Left ventricle myocardium inferior (tissue), 1 donor: ENCODE measurements around the gene TCEA3. TPM values are rescaled to one million over a fixed set of nuclear protein-coding genes. Genes with fewer than 3 reads are reported as not detected.

Source experiments
- DNase-seq: peaks from one replicate; pipeline ENCODE4 v3.0.0-alpha.2; 2020
- H3K27ac ChIP-seq: fragments of 200-600 bp; replicated peaks from 2 replicates; pipeline ENCODE4 v1.8.0; 2021
- H3K27me3 ChIP-seq: fragments of 200-600 bp; 2 replicates; pipeline ENCODE4 v1.8.0; 2021; ENCODE audit warnings: low read depth
- H3K36me3 ChIP-seq: fragments of 200-600 bp; 2 replicates; pipeline ENCODE4 v1.8.0; 2021
- H3K4me1 ChIP-seq: fragments of 200-600 bp; 2 replicates; pipeline ENCODE4 v1.8.0; 2021
- H3K4me3 ChIP-seq: fragments of 200-600 bp; 2 replicates; pipeline ENCODE4 v1.8.0; 2021; ENCODE audit warnings: mild to moderate bottlenecking, moderate library complexity
- H3K9me3 ChIP-seq: fragments of 200-600 bp; replicated peaks from 2 replicates; pipeline ENCODE4 v1.8.0; 2021
- CTCF ChIP-seq: fragments of 200-600 bp; IDR thresholded peaks from 2 replicates; pipeline ENCODE4 v1.8.0; 2021; ENCODE audit warnings: antibody characterized with exemption, mild to moderate bottlenecking, borderline replicate concordance
- intact Hi-C: fragments of 100-400 bp; cut with micrococcal nuclease; formaldehyde crosslinking; loops from one replicate; pipeline ENCODE4 v1.11.0; 2022
- total RNA-seq: library from RNA; stranded (reverse); fragmentation: NEBNext Ultra II Directional; extraction: Animal tissue kit (Norgen Biotek cat#: 25700); gene quantifications from one replicate; pipeline ENCODE4 v1.2.1, GENCODE V29; 2021
- donor health status: DM: no; HTN: yes; CAD: no; lungs with severe emphysema.

TCEA3 gene
- total RNA-seq, 1 donor from 2014 or later, result 78.6 TPM

- TF ChIP-seq CTCF, result no peak
- peaks cover 68% of the 10 kb centered on the region for H3K4me1 ChIP-seq
- intact Hi-C loops, result loop anchor here (10.0 kb wide), 1 partner anchor 61 kb away; no protein-coding TSS in a partner anchor
- no peaks in the 10 kb centered on the region for H3K36me3 ChIP-seq
- H3K27me3 ChIP-seq, result no peaks in the 10 kb centered on the region
- DNase-seq, result no peak
- H3K9me3 ChIP-seq, result no peaks in the 10 kb centered on the region
- H3K27ac ChIP-seq, result peak overlapping the region; percentile 97
- H3K4me3 ChIP-seq, result peak overlapping the region; percentile 96
Measured at GRCh38 chr1:23343221-23344110, 81.1 kb downstream of the TCEA3 start.

GRCh38 chr1:23341931-23342692, 82.4 kb downstream of the TCEA3 start:
- intact Hi-C loops, result loop anchor here (10.0 kb wide), 1 partner anchor 63 kb away; no protein-coding TSS in a partner anchor
- peaks cover 9% of the 10 kb centered on the region for H3K36me3 ChIP-seq
- no peaks in the 10 kb centered on the region for H3K27me3 ChIP-seq
- H3K4me1 ChIP-seq, result peaks cover 81% of the 10 kb centered on the region
- peak overlapping the region; percentile 96 for H3K4me3 ChIP-seq
- DNase-seq, result no peak
- TF ChIP-seq CTCF, result no peak
- H3K27ac ChIP-seq, result no peak overlapping the region
- no peaks in the 10 kb centered on the region for H3K9me3 ChIP-seq

GRCh38 chr1:23339632-23340031, 84.9 kb downstream of the TCEA3 start:
- Histone ChIP-seq H3K4me1 (peaks cover 72% of the 10 kb centered on the region), H3K27me3 (no peaks in the 10 kb centered on the region), H3K9me3 (no peaks in the 10 kb centered on the region), H3K36me3 (peaks cover 29% of the 10 kb centered on the region), H3K27ac (no peak overlapping the region), H3K4me3 (no peak overlapping the region)
- DNase-seq, result no peak
- TF ChIP-seq CTCF, result no peak
- intact Hi-C loops, result loop anchor here (10.0 kb wide), 1 partner anchor 65 kb away; no protein-coding TSS in a partner anchor

GRCh38 chr1:23337869-23338268, 86.7 kb downstream of the TCEA3 start:
- DNase-seq, result no peak
- Histone ChIP-seq H3K4me1 (peaks cover 58% of the 10 kb centered on the region), H3K27ac (no peak overlapping the region), H3K9me3 (no peaks in the 10 kb centered on the region), H3K27me3 (no peaks in the 10 kb centered on the region), H3K36me3 (peaks cover 47% of the 10 kb centered on the region), H3K4me3 (no peak overlapping the region)
- intact Hi-C loops, result no loop called here
- TF ChIP-seq CTCF, result no peak

GRCh38 chr1:23331713-23332112, 92.8 kb downstream of the TCEA3 start:
- DNase-seq, result no peak
- intact Hi-C loops, result no loop called here
- no peak for TF ChIP-seq CTCF
- Histone ChIP-seq H3K9me3 (no peaks in the 10 kb centered on the region), H3K27me3 (no peaks in the 10 kb centered on the region), H3K4me1 (no peaks in the 10 kb centered on the region), H3K36me3 (peaks cover 92% of the 10 kb centered on the region), H3K27ac (no peak overlapping the region), H3K4me3 (no peak overlapping the region)

Other genes starting within 250 kb of the TCEA3 start
- 0.08 TPM for gene HTR1D, start 207.2 kb downstream of the TCEA3 start, total RNA-seq
- gene HNRNPR, start 80.5 kb downstream of the TCEA3 start, total RNA-seq, result 54.6 TPM
- gene ZNF436, start 54.9 kb downstream of the TCEA3 start, total RNA-seq, result 11.8 TPM
- 44.4 TPM for gene ASAP3, start 59.4 kb upstream of the TCEA3 start, total RNA-seq
- 0.16 TPM for gene E2F2, start 106.5 kb upstream of the TCEA3 start, total RNA-seq
- 75.2 TPM for gene ID3, start 134.8 kb upstream of the TCEA3 start, total RNA-seq